NT2/D1 (cell line): ENCODE data around the gene VTI1B.

Experiments used
- YY1 ChIP-seq: IDR thresholded peaks from 2 replicates; pipeline ENCODE4 v1.6.1; 2011; ENCODE audit not compliant: insufficient read length, insufficient read depth
- ZNF274 ChIP-seq: IDR thresholded peaks from 2 replicates; pipeline ENCODE4 v1.6.1; 2011; ENCODE audit warnings: mild to moderate bottlenecking, low read depth, low read length

DNA sequence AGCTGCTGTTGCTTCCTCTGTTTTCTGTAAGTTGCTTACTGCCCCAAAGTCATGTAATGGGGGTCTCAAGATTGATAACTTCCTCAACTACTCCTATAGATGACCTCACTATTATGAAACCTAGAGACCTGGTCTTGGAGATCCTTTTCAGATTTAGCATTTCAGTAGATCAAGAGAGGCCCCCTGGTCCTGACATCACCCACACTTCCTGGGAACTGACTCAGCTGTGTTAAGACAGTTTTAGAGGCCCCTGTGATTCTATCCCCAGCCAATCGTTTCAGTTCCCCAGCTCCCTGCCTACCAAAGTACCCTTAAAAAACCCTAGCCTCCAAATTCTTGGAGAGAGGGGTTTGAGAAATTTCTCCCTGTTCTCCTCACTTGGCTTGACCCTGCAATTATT, 63.9 kb downstream of the VTI1B start:
- TF ChIP-seq YY1 (no peak), ZNF274 (no peak)
